Upper lobe of left lung (tissue), 4 donors: ENCODE results near the gene ZNF853.

Experiments used
- EP300 ChIP-seq, 4 donors: sonication (generic); formaldehyde crosslinking; IDR thresholded peaks; one replicate each; pipeline ENCODE4 v1.5.1; 2017; ENCODE audit warnings: antibody characterized with exemption in 4 of 4, control low read depth in 2 of 4
- POLR2A ChIP-seq, 4 donors: fragments of 450-650 bp; IDR thresholded peaks; one replicate each; pipeline ENCODE4 v1.5.1; 2016 to 2017; ENCODE audit warnings: antibody characterized with exemption in 4 of 4, mild to moderate bottlenecking in 2 of 4
- POLR2AphosphoS5 ChIP-seq, 2 donors: sonication (generic); formaldehyde crosslinking; IDR thresholded peaks; one replicate each; pipeline ENCODE4 v1.5.1; 2017; ENCODE audit warnings: antibody characterized with exemption in 2 of 2
- TF ChIP-seq, protein P1 (sequence below), 6 experiments: fragments of 450-650 bp in 4 of 6; fragments of 200-600 bp in 2 of 6; sonication (generic) in 2 of 6; IDR thresholded peaks; one replicate each; pipeline ENCODE4 v1.5.1; 2016 to 2019; ENCODE audit warnings: antibody characterized with exemption in 6 of 6

DNA sequence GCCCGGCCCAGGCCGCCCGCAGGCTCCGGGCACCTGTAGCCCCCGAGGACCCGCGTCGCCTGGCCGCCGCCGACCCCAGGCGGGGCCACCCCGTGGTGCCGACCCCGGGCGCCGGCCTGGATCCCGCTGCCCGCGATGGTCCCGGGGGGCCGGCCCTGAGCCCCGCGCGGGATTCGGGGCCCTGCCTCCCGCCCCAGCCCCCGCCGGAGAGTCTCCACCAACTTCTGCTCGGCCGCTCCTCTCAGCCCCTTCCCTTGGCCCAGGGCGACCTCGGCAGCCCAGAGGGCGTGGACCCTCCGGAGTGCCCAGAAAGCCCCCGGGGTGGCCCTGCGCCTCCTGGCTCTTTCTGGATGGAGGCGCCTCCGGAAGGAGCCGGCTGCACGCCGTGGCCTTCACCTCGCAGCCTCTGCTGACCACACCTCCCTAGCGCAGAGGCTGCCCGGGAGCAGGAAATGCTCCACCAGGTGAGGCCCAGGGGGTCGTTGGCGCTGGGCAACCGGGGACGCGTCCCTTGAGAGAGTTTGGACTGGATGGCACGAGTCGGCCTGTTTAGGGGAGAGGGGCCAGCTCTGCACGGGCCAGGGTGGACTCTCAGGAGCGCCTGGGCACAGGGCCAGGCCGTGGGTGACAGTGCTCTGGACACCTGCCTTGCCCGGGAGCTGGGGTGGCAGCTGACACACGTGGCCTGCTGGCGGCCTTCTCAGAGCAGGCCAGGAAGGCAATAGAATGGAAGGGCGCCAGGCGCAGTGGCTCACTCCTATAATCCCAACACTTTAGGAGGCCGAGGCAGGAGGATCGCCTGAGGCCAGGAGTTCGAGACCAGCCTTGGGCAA, 529 bp downstream of the ZNF853 start:
- TF ChIP-seq POLR2AphosphoS5 (IDR thresholded peaks at IDR 0.05) (no peak), POLR2A (IDR thresholded peaks at IDR 0.05) (no peak), EP300 (IDR thresholded peaks at IDR 0.05) (no peak)
- TF ChIP-seq, protein P1, sequence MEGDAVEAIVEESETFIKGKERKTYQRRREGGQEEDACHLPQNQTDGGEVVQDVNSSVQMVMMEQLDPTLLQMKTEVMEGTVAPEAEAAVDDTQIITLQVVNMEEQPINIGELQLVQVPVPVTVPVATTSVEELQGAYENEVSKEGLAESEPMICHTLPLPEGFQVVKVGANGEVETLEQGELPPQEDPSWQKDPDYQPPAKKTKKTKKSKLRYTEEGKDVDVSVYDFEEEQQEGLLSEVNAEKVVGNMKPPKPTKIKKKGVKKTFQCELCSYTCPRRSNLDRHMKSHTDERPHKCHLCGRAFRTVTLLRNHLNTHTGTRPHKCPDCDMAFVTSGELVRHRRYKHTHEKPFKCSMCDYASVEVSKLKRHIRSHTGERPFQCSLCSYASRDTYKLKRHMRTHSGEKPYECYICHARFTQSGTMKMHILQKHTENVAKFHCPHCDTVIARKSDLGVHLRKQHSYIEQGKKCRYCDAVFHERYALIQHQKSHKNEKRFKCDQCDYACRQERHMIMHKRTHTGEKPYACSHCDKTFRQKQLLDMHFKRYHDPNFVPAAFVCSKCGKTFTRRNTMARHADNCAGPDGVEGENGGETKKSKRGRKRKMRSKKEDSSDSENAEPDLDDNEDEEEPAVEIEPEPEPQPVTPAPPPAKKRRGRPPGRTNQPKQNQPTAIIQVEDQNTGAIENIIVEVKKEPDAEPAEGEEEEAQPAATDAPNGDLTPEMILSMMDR (IDR thresholded peaks at IDR 0.05): no peak
